ENCODE measurements around the gene DSPP.

DNA sequence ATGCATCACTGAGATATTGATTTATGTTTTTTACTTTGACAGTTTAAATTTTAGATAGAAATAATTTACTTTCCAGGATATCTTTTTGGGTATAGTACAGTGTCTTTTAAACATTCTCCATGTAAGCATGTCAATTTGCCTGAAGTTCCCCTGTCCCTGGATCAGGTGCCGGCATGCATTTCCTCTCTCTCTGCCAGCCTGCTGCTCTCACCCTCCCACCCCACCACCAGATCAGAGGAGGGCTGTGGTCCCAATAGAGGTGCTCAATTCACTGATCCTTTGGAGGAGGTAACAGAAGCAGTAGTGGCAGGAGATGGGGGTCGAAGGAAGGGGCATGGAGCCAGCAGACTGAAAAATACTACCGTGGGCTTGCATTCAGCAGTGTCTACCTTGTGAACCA lies 28.3 kb upstream of the DSPP start:
- TF ChIP-seq POLR2A (IDR thresholded peaks at IDR 0.05) (no peak), CTCF (IDR thresholded peaks at IDR 0.05) (no peak)
